GM19455 (cell line): Measurements from ENCODE around the gene ABR.
"Not testable (repeated sequence)": the region's sequence is repeated elsewhere in the genome, so short reads cannot be mapped to it uniquely, and the experiment has no call there.

Source experiments
- ATAC-seq: cut with Tn5 transposase; IDR thresholded peaks from one replicate; pipeline ENCODE4 v1.9.1; 2021; ENCODE audit not compliant: unreplicated experiment

Gene ABR

DNA sequence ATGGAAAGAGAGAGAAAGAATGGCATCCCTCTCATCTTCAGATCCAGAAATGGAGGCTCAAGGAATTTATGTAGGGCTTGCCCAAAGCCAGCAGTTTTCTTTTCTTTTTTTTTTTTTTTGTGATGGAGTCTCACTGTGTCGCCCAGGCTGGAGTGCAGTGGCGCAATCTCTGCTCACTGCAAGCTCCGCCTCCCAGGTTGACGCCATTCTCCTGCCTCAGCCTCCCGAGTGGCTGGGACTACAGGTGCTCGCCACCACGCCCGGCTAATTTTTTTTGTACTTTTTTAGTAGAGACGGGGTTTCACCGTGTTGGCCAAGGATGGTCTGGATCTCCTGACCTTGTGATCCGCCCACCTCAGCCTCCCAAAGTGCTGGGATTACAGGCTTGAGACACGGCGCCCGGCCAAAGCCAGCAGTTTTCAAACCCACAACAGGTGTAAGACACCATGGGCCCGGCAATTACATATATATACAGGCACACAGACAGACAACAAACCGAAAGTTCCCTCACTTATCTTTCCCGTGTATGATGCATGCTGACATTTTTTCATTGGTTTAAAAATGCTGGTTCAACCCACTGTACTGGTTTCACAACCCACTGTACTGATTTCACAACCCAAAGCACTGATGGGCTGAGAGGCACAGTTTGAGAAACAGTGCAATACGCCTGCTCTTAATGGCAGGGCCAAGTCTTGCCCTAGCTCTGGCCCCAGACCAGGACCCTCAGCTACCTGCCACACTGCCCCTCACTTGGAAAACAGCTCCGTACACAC is 81.6 kb downstream of the ABR start:
- not testable (repeated sequence) for ATAC-seq

DNA sequence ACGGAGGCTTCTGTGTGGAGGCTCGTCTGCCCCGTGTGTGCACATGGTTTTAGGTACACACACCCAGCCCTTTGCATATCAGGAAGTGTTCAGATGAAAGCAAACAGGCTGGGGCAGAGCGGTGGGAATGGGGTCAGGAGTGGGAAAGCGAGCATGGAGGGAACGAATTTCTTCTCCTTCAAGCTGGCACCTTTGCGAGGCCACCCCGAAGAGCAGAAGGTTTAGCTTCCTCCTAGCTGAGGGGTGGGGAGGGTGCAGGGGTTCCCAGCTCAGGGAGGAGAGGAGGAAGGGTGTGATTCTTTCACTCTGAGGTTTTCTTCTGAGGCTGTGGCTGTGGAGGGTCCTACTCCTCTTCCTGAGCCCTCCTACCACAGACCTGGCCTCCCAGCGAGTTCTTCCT is 83.6 kb downstream of the ABR start:
- no peak for ATAC-seq

DNA sequence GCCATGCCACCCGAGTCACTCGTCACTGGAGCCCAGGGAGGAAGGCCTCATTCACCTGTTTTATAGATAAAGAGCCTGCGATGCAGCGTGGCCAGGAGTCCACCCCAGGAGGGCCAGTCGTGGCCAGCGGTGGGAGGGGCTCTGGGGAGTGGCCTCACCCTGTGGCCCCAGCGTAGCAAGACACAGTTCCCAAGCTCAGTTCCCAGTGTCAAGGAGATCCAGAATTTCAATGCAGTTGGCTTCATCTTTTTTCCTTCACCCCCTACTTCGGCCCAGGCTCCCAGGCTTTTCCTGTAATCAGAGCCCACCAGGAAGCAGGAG is 84.0 kb downstream of the ABR start:
- ATAC-seq = no peak

DNA sequence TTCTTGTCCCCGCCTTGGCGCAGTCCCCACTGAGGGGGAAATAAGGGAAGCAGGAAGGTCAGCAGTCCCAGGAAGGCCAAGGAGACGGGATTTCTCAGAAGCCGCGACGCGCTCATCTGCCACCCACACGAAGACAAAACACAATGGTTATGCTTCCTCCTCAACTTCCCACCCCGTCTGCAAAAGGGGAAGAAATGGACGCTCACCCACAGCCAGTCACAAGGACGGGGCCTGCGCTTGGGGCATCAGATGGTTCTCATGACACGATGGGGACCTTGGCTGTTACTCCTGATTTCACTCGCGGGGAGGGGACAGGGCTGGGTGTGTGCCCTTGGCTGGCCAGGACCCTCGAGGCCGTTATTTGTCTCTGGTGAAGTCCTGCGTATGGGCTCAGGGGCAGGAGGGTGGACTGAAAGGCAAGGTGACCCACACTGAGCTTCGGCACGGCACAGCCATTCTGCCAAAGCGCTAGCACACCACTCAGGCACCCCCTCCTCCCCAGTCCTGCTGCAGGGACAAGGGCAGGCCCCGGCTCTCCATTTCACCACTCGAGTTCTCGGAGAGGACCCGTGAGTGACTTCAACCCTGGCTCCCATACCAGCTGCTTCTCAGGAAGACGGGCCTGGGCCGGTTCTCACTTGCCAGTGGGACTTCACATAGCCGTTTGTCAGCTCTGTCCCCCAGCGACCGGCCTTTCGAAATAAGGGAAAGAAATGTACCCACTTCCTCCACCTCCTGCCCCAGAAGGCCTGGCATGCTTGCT is 84.5 kb downstream of the ABR start:
- no peak for ATAC-seq

DNA sequence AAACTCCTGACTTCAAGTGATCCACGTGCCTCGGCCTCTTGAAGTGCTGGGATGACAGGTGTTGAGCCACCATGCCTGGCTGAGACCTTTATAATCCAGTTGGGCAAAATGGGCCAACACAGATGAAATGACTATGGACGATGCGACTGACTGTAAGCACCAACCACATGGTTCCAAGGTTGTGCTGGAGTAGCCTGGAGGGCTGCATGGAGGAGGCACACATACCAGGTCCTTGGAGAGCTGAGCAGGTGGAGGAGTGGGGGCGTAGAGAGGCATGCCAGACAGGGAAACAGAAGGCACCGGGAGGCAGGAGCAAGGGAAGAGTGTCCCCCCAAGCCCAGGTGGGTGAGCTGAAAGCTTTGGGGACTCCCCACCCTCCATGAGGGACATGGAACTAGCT is 85.2 kb downstream of the ABR start:
- ATAC-seq = no peak

DNA sequence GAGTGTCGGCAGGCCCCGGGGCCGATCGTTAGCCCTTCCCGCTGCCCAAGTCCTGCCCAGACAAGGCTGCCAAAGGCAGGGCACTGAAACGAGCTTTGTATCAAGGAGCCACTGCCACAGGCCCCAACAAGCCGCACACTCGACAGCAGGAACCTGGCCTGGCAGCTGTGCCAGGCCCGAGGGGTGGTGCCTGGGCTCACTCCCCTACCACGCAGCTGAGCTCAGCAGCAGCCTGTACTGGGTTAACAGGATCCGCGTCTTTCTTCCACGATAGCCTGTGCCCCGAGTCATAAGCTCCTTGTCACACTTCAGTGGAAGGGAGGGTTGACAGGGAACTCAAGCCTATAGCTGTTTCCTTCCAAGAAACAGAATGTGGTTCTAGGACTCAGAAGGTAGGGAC is 87.9 kb downstream of the ABR start:
- no peak for ATAC-seq

DNA sequence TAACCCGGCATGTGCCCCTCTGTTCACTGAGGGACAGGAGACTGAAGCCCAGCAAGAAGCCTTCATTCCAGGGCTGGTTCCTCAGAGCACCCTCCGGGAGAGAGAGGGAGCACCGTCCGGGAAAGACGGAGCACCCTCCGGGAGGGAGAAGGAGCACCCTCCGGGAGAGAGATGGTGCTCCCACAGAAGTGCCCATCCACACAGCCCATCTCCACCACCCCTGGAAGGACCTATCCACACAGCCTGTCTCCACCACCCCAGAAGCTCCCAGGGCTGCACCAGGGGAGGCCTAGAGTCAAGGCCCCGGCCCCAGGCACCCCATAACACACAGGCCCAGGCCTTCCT is 88.6 kb downstream of the ABR start:
- ATAC-seq = no peak

DNA sequence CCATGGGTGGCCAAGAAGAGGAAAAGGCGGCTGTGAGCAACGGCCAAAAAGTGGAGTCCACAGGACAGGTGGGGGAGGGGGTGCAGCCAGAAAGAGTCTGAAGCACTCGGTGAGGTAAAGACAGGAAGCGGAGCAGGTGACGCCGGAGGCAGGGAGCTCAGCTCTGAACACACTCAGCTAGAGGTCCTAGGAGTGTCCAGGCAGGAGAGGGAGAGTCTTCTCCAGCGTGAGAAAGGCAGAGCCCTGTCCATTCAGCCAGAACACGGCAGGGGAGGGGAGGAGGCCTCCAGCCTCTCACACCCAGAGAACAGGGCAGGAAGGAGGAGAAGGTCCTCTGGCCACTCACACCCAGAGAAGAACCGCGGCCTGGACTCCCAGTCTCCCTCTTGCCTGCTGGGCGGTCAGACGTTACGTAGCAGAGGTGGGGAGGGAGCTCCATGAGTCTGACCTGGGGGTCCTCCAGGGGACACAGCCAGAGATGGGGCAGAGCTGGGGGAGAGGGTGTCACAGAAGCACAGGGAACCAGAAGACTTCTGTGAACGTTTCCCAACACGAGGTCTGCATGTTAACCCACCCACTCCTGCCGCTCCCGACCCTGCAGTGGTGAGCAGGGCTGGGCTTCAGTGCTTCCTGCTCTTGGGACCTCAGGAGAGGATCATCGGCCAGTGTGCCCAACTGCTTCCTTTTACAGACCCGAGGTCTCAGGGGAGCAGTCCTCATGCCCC is 89.2 kb downstream of the ABR start:
- no peak for ATAC-seq

DNA sequence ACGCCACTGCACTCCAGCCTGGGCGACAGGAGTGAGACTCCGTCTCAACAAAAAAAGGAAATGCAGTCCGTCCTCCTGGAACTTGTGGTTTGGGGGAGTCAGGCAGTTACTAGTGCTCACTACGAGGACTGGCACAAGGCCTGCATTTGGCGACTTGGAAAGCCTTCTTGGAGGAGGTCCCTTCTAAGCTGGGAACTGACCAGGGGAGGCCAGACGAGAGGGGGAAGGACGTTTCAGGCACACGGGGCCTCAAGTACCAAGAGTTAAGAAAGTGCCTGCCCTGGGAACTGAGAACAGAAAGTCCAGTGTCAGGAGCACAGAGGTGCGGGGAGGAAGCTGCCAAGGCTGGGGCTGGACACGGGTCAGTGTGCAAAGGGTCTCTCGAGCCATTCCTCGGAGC is 89.9 kb downstream of the ABR start:
- ATAC-seq = no peak

DNA sequence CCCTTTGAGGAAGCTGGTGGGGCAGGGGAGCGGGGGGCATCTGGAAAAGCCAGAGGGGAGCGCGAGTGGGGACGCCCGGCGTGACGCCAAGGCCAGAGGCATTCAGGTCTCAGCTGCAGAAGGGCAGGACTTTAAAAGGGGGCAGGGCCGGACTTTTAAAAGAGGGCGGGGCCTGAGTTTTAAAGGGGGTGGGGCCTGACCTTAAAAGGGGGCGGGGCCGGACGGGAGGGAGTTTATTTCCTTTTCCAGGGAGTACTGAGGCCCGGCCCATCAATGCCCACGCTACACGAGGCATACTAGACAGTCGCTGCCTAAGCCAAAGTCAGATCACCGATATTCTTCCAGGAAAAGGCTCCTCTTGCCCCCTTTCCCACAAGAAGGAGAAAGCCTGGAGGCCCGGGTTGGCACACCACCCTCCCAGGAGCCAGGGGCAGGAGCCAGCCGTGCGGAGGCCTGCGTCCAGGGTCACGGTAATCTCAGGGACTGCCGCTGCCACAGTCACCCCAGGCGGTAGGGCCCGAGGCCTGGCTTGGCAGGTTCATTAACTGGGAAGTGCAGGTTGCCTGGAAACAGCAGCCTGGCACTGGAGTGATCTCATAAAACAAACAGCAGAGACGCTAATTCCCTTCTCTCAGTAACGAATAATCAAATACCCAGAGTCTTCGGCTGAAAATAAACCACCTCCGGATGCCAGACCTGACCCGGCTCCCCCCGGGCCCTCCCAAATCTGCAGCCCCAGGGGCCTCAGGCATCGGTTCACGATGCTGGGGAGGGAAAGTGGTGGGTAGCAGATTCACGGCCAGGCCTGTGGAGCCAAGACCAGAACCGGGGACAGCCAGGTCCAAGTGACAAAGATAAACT is 92.2 kb downstream of the ABR start:
- no peak for ATAC-seq

DNA sequence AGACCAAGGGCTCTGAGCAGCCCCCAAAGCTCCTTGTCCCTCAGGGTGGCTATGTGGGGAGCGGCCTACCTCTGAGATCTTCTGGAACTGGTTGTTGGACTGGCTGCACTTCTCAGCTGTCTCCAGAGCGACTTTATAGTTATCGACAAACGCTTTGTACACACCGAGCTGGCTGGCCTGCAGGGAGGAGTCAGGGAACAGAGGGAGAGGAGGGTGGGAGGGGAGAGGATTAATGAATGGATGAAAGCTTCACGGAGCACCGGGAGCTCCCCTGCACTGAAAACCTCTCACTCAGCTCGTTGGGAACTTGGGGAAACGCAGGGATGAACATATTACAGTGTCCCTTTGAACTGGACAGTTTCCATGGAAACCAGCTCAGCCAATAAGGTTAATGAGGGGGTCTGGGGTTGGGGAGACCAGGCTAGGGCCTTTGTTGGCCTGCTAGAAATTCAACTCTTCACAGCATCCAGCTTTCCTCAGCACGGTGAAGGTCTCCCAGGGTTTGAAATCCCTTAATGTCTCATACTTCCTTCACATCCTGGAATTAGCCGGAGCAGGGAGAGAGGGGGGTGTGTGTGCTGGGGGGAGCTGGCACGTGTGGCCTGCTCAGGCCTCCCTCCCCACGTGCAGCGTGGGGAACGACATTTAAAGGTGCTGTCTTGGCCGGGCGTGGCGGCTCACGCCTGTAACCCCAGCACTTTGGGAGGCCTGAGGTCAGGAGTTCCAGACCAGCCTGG is 96.2 kb downstream of the ABR start:
- no peak for ATAC-seq

DNA sequence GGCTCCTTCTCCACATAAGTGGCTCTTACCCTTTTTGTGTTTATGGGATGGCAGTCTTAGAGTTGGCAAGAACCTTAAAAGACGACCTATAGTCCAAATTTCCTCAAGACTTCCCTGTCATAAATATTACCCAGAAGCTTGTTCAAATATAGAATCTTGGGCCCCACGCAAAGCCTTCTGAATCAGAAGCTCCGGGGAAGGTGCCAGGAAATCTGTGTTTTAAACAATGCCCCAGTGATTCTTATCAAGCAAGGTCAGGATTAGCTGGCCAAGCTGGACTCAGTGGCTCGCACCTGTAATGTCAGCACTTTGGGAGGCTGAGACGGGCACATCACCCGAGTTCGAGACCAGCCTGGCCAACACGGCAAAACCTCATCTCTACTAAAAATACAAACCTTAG is 97.2 kb downstream of the ABR start:
- ATAC-seq = no peak

DNA sequence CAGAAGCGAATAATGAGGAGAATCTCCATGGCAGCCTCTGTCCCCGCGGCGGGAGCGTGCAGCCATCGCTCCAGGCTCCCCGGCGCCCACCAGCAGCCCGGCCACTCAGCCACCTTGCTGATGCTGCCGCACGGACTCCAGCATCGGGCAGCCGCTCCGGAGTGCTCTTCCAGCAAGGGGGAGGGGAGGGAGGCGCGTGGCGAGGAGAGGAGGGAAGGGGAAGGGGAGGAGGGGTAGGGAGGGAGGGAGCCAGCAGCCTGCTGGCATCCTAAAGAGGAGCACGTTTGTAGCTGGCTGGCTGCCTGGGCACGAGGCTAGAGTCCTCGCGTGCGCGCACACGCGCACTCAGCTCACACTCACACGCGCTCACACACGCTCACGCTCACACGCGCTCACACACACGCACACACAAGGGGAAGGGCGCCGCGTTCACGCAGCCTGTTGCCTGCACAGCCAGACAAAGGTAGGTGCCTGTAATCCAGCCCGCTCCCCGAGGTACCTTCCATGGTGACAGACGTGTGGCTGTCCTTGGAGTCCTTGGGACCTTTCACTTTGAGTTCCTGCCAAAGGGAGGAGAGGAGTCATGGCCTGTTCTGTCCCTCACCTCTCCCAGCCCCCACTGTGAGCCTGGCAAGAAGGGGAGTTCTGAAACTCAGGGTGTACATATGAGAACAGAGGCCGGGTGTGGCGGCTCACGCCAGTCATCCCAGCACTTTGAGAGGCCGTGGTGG is 100.8 kb downstream of the ABR start:
- no peak for ATAC-seq

DNA sequence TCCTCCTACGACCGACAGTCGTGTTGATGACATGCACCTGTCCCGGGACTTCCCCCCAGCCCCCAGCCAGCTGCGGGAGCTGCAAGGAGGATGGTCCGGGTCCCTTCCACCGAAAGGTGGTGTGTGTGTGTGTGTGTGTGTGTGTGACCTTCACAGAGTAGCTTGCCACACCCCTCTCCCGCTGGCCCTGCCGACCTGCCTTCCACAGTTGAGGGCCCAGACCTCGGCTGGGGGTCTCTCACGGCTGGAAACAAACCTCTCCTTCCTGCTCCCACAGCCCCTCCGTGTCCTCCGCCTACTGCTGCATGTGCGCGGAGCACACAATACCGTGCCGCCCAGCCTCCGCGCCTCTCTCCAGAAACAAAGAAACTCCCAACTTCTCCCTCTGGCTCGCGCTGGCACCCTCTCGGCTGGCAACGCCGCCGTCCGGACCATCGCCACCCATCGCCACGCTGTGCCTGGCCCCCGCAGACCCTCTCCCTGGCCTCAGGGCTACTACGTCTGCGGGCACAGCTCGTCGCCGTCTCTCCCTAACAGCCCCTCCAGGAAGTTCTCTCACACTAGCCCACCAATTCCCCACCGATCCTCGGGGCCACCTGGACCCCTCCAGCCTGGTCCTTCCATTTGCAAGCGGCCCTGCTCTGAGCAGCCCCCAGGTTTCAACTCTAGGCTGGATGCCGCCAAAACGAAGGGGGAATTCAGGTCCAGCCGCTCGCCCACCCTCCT is 101.6 kb downstream of the ABR start:
- ATAC-seq = no peak

DNA sequence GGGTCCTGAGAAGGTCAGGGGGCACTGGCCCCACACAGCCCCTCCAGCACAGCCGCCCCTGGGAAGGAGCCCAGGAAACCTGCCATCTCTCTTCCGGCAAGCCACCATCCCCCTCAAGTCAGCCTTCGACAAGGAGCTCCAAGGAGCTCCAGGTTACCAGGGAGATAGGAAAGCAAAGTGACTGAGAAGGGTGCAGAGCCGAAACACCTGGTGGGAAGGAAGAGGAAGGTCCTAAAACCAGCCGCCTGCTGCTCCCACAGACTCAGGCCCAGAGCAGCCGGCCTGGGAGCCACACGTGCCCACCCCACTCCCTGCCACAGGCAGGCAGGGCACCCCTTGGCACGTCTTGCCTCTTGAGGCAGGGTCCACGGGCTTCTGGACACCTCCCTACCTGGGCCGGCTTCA is 102.2 kb downstream of the ABR start:
- no peak for ATAC-seq

DNA sequence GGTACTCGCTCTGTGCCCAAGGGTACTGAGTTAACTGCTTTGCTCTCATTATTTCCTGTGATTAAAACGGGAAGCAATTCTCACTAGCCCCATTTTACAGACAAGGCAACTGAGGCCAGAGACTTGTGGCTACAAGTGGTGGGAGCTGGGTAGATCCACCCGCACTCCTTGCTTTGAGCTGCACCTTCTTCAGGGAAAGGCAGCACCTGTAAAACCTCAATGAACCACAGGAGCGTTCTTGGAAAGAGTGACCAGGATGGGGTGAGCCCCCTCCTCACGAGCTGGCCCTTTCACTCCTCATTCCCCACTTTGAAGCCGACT is 102.8 kb downstream of the ABR start:
- no peak for ATAC-seq

DNA sequence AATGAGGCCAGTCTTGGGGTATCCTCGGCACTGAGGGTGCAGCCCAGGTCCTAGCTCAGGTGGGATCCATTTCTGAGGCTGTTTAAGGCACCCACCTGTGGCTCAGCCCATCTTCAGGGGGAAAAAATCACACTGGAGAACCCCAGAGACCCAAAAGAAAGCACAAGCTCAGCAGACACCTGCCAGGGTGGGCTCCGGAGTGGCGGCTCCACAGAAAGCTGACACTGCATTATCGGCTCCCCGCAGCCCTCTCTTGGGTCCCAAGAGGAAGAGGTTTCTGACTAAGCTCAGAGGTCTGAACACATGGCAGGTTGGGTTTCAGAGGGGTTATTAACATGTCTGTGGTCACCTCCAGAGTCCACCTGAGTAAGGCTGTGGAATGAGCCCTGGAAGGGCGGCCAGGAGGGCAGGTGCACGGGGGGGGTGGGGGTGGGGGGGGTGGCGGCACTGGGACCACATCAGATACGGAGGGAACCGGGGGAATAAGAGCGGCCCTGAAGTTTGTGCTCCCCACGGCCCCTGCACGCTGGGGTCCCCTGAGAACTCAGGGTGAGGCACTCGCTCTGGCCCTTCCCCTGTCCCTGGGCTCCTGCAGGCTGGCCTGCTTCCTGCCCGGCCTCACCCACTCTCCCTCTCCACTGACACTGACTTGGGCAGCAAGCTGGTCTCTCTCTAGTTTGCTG is 103.3 kb downstream of the ABR start:
- no peak for ATAC-seq

DNA sequence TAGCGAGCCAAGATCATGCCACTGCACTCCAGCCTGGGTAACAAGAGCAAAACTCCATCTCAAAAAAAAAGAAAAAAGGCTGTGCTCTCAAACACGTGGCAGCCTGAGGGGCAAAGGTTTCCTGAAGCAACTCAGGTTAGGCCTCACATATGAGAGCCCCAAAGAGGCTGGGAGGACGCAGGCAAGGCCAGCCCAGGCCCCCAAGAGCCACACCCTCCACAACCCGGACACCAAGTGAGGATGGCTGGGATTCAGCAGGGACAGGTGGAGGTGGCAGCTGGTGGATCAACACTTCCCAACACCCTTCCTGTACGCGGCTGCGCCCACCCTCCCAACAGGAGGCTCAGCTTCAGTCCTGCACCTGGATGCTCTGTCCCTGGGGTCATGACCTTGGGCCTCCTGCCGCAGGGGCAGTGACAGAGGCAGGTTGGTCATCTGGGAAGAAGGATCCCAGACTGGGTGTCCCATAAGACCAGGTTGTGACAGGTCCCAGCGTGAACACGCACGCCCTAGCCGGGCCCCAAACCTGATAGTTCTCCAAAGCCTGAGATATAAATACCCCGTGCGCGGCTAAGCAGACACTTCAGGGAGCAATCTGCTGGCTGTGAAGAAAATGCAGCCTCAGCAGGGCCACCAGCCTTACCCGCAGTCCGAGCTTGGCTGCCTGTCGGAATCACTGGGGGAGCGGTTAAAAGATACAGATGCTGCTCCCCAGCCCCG is 104.7 kb downstream of the ABR start:
- no peak for ATAC-seq
